HepG2 (cell line): Measurements from ENCODE around the gene ELL3. TPM values are rescaled to one million over a fixed set of nuclear protein-coding genes. Genes with fewer than 3 reads are reported as not detected.

Experiments
- HES4 ChIP-seq: sonication (generic); formaldehyde crosslinking; IDR thresholded peaks from 2 replicates; pipeline ENCODE4 v1.9.0; 2021; ENCODE audit warnings: mild to moderate bottlenecking, missing genetic modification reagents, borderline replicate concordance
- HOXD1 ChIP-seq: sonication (generic); formaldehyde crosslinking; IDR thresholded peaks from 2 replicates; pipeline ENCODE4 v1.5.0; 2020; ENCODE audit warnings: missing genetic modification reagents
- KLF15 ChIP-seq: sonication (generic); formaldehyde crosslinking; IDR thresholded peaks from 2 replicates; pipeline ENCODE4 v1.8.1; 2023; ENCODE audit warnings: borderline replicate concordance, mild to moderate bottlenecking, inconsistent platforms, missing genetic modification reagents, mixed read lengths
- SMC3 ChIP-seq: IDR thresholded peaks from 2 replicates; pipeline ENCODE4 v1.6.1; 2011; ENCODE audit warnings: low read length, improper control_type of control experiment
- SP2 ChIP-seq: sonication (generic); formaldehyde crosslinking; IDR thresholded peaks from 2 replicates; pipeline ENCODE4 v1.5.1; 2020; ENCODE audit warnings: mild to moderate bottlenecking, missing genetic modification reagents
- TCF12 ChIP-seq, 2 experiments: fragments of 450-650 bp in 1 of 2; sonication (generic) in 1 of 2; formaldehyde crosslinking in 1 of 2; IDR thresholded peaks; 2 replicates each; pipeline versions ENCODE4 v1.6.1 to v1.8.0; 2017 to 2022; ENCODE audit warnings: antibody characterized with exemption in 1 of 2, mild to moderate bottlenecking in 1 of 2, missing genetic modification reagents in 1 of 2, moderate library complexity in 1 of 2
- YEATS2 ChIP-seq: sonication (generic); formaldehyde crosslinking; IDR thresholded peaks from 2 replicates; pipeline ENCODE4 v1.4.0; 2020; ENCODE audit warnings: missing genetic modification reagents, borderline replicate concordance
- YEATS4 ChIP-seq: sonication (generic); formaldehyde crosslinking; IDR thresholded peaks from 2 replicates; pipeline ENCODE4 v1.4.0; 2020; ENCODE audit warnings: missing genetic modification reagents, borderline replicate concordance
- ZBTB44 ChIP-seq: sonication (generic); formaldehyde crosslinking; IDR thresholded peaks from 2 replicates; pipeline ENCODE4 v1.4.0; 2020; ENCODE audit warnings: missing genetic modification reagents
- ZNF264 ChIP-seq: sonication (generic); formaldehyde crosslinking; IDR thresholded peaks from 2 replicates; pipeline ENCODE4 v1.4.0; 2020; ENCODE audit warnings: missing genetic modification reagents
- ZNF33B ChIP-seq: sonication (generic); formaldehyde crosslinking; IDR thresholded peaks from 2 replicates; pipeline ENCODE4 v1.5.1; 2020; ENCODE audit warnings: mild to moderate bottlenecking, missing genetic modification reagents
- ZNF407 ChIP-seq: sonication (generic); formaldehyde crosslinking; IDR thresholded peaks from one replicate; pipeline ENCODE4 v1.5.1; 2020; ENCODE audit warnings: mild to moderate bottlenecking, missing genetic modification reagents; ENCODE audit errors: not compliant biosample characterization
- ZNF572 ChIP-seq: sonication (generic); formaldehyde crosslinking; IDR thresholded peaks from 2 replicates; pipeline ENCODE4 v1.5.1; 2020; ENCODE audit warnings: mild to moderate bottlenecking, missing genetic modification reagents
- ZNF709 ChIP-seq: sonication (generic); formaldehyde crosslinking; IDR thresholded peaks from 2 replicates; pipeline ENCODE4 v1.5.0; 2020; ENCODE audit warnings: mild to moderate bottlenecking, missing genetic modification reagents
- polyA plus RNA-seq, 8 experiments: library from polyadenylated mRNA; depleted of rRNA in 3 of 8; stranded (reverse) in 7 of 8; unstranded in 1 of 8; fragments of >200 nt; fragmentation: Illumina TruSeq in 4 of 8; extraction: Trizol in 4 of 8; gene quantifications; 2 replicates each; pipeline versions ENCODE4 v1.2.1 to v1.2.3, GENCODE V29; 2011 to 2016; ENCODE audit warnings: low read depth in 4 of 8, missing spikeins in 1 of 8, mixed read lengths in 1 of 8; ENCODE audit not compliant: insufficient read depth in 1 of 8
- total RNA-seq, 5 experiments: library from RNA; depleted of rRNA; stranded (reverse); fragments of >200 nt; fragmentation: Illumina TruSeq; extraction: Trizol; gene quantifications; 2 replicates each; pipeline ENCODE4 v1.2.3, GENCODE V29; 2016; ENCODE audit warnings: low read depth in 1 of 5
- TF ChIP-seq, protein P1 (sequence below): IDR thresholded peaks from 2 replicates; pipeline ENCODE4 v1.6.1; 2012; ENCODE audit warnings: inconsistent platforms
- TF ChIP-seq, protein P2 (sequence below): sonication (generic); formaldehyde crosslinking; IDR thresholded peaks from 2 replicates; pipeline ENCODE4 v1.4.0; 2020; ENCODE audit warnings: mild to moderate bottlenecking, missing genetic modification reagents

The ELL3 gene
- total and polyA plus RNA-seq, 2 of the 13 experiments (the other 11 are each of a cell fraction or from before 2014, with no cell fraction given) = 6.1 to 8.8 TPM

GRCh38 chr15:43775411-43775965, 1.3 kb downstream of the ELL3 start (continued):
- TF ChIP-seq ZNF407 (peak; percentile 1), YEATS4 (CRISPR knock-in tag) (0 out of 2 replicates have a peak, but pooled peaks have one; percentile 21), ZNF33B (CRISPR knock-in tag) (no peak), ZNF709 (CRISPR knock-in tag) (no peak), YEATS2 (CRISPR knock-in tag) (peak; percentile 59; the same call in 1 of the 2 replicates), TCF12 (IDR thresholded peaks at IDR 0.05) (no peak), TCF12 (CRISPR knock-in tag; IDR thresholded peaks at IDR 0.05) (no peak), ZNF572 (CRISPR knock-in tag) (no peak), HES4 (CRISPR knock-in tag) (no peak; the same call in 1 of the 2 replicates), SP2 (CRISPR knock-in tag) (no peak), SMC3 (peak; percentile 53; the same call in 1 of the 2 replicates), KLF15 (CRISPR knock-in tag) (no peak), ZBTB44 (CRISPR knock-in tag) (no peak), HOXD1 (CRISPR knock-in tag) (no peak), ZNF264 (CRISPR knock-in tag) (no peak)
- TF ChIP-seq, protein P1, sequence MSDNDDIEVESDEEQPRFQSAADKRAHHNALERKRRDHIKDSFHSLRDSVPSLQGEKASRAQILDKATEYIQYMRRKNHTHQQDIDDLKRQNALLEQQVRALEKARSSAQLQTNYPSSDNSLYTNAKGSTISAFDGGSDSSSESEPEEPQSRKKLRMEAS = peak; percentile 85
- TF ChIP-seq, protein P2, sequence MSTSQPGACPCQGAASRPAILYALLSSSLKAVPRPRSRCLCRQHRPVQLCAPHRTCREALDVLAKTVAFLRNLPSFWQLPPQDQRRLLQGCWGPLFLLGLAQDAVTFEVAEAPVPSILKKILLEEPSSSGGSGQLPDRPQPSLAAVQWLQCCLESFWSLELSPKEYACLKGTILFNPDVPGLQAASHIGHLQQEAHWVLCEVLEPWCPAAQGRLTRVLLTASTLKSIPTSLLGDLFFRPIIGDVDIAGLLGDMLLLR = 0 out of 2 replicates have a peak, but pooled peaks have one; percentile 47
